HG03280 (cell line): ENCODE results near the gene VIPR2.
"Not testable (repeated sequence)": the region's sequence is repeated elsewhere in the genome, so short reads cannot be mapped to it uniquely, and the experiment has no call there.

ENCODE experiments used
- ATAC-seq: cut with Tn5 transposase; IDR thresholded peaks from one replicate; pipeline ENCODE4 v1.9.1; 2021; ENCODE audit warnings: mild to moderate bottlenecking, moderate library complexity; ENCODE audit not compliant: unreplicated experiment

VIPR2 gene

DNA sequence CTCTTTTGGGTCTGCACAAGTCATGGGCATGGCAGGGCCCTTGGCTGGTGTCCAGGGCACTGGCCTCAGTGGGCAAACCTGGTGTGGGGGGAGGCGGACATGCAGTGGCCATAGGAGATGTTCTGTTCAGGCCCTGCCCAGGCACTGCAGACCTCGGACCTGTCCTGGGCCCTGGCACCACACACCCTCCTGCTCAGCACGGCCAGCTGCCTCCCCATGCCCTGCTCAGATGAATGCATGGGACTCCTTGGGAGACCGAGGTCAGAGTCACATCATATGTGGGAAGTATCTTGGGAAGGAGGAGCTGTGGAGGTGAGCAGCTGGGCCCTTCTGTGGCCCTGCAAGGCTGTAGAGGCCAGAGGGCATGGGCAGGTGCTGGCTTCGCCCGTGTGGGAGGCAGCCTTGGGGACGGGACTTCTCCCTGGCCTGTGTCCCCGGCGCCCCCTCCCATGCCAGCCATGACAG is 130.8 kb downstream of the VIPR2 start:
- no peak for ATAC-seq

DNA sequence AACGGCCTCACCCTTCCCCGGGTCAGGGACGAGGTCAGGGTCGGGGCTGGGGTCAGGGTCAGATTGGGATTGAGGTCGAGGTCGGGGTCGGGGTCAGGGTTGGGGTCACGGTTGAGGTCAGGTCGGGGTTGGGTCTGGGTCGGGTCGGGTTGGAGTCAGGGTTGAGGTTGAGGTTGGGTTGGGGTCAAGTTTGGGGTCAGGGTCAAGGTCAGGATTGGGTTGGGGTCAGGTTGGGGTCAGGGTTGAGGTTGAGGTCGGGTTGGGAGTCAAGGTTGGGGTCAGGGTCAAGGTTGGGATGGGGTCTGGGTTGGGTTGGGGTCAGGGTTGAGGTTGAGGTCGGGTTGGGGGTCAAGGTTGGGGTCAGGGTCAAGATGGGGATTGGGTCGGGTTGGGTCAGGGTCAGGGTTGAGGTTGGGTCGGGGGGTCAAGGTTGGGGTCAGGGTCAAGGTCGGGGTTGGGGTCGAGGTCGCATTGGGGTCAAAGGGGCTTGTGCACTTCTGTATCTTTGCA is 131.4 kb downstream of the VIPR2 start:
- no peak for ATAC-seq

DNA sequence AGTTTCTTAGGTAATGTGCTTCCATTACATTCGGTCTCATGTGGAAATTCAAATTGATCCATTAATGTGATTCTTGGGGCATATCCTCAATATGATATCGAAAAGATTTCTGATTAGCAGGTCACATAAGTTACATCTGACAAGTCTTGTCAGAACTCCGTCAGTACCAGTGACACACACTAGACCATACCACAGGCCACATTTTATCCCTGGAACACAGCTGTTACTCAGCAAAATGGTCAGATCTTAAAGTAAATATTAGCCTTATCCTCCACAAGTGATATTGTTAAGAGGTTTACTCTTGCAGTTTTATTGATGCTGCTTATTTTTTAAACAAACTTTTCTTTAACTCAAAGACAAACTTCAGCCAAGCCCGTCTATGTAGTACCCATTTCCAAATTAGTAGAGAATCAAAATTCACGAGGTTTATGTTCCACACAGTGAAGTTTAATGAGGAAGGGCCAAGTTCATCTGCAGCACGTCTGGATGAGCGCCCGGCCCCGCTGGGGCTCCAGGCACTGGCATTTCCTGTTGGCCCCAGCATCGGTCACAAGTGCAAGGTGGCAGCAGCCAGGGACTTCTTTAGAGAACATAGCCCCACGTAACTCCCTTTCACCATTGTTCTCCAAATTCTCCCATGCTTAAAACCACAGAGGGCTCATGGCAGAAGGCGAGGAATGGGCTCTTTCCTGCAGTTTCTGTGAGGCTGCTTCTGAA is 132.2 kb downstream of the VIPR2 start:
- ATAC-seq: no peak

DNA sequence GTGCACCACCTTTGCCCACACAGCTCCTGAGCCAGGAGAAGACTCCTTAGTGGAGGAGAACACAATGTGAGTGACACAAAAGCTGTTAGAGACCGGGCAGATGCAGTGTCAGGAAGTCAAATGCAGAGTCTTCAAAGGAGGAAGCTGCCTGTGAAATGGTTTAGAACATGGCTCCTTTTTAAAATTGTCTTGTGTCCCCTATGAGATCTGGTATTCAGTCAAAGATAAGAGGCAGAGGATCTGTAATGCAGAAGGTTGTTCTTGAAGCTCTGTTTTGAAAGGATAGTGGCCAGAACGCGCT is 133.0 kb downstream of the VIPR2 start:
- no peak for ATAC-seq

DNA sequence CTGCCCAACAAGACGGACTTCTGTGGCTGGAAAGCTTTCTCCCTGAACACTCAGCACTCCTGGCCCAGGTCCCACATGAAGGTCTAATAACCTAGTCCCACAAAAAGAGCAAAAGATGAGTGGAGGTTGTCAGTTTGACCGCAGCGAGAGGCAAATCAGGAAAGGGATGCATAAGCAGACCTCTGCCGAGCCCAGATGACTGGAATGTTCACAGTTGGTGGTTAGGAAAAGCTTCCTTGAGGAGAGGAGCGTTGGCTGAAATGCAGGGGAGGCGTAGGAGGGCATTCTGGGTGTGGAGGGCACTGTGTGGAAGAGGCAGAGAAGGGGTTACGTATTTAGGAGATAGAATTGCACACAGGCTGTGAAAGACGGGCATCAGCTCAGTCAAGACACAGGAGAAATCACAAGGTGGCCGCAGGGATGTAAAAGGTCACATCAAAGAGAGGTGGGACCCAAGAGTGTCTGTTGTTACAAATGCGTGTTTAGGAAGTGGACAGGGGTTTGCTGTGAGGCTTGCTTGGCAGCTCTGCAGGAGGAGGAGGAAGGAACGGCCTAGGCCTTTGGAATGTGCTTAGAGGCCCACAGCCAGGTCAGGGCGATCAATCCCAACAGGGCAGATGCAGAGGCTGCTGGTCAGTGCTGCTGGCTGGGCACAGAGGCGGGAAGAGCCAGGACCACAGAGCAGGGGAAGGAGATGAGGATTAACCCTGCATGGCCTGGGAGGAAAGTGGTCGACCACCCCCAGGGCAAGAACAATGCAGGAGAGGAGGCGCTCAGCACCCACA is 133.5 kb downstream of the VIPR2 start:
- ATAC-seq: no peak

DNA sequence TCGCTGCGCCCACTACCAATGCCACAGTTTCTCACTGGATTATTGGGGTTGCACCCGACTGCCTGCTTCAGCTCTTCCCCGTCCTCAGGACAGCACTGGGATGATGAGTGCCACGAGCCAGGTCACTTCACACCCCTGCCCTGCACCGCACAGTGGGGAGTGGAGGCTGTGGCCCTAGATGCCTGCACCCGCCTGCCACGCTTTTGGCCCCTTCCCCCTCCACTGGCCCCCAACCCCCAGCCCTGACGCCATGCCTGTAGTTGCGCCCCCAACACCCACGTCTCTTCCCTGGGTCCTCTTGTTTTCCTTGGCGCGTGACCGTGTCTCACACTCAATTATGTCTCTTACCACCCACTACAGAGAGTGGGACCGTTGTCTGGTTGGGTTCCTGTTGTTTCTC is 134.3 kb downstream of the VIPR2 start:
- ATAC-seq: no peak

DNA sequence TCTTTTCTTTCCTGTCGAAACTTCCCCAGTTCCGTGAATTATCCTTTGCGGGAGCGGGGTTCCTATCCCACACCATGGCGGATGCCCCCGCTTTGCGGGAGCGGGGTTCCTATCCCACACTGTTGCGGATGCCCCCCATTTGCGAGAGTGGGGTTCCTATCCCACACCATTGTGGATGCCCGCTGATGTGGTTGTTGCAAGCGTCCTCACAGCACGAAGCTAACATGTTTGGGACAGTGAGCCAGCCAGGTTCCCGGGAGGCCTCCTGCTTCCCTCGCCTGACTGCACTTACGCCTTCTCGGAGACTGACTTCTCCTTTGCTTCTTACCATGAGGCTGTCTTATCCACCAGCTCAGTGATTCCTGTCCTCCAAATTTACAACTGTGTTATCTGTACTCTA is 134.7 kb downstream of the VIPR2 start:
- no peak for ATAC-seq

DNA sequence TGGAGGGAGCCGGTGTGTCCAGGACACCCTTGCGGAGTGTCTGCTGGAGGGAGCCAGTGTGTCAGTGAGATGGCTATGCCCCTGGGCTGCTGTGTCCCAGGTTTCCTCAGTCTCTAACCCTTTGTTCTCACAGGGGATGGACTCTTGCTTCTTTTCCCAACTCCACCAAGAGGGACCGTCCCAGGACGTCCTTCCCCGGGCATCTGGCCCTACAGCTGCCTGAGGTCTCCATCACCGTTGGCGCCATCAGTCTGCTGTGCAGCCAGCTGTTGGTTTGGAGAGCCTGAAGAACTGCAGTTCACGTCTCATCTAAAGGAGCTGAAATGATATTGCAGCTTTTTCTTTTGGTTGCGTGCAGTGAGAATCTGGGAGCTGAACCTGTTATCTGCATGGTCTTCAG is 136.2 kb downstream of the VIPR2 start:
- no peak for ATAC-seq

DNA sequence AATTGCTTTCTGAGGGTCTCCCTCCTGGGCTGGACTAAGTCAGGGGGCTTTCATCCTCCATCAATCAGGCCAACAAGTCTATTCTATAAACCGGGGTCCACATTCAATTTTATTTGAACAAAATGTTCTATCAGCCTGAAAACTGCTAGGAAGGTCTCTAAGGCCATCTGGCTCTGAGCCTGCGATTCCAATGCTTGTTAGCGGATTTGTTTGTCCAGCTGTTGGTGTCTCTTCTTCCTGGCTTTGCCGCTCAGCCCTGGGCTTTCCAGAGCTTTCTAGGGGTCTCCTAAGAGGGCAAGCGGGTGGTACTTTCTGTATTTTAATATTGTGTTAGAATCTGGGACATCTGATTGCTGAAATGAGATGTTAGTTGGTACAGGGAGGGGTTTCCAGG is 136.7 kb downstream of the VIPR2 start:
- no peak for ATAC-seq

DNA sequence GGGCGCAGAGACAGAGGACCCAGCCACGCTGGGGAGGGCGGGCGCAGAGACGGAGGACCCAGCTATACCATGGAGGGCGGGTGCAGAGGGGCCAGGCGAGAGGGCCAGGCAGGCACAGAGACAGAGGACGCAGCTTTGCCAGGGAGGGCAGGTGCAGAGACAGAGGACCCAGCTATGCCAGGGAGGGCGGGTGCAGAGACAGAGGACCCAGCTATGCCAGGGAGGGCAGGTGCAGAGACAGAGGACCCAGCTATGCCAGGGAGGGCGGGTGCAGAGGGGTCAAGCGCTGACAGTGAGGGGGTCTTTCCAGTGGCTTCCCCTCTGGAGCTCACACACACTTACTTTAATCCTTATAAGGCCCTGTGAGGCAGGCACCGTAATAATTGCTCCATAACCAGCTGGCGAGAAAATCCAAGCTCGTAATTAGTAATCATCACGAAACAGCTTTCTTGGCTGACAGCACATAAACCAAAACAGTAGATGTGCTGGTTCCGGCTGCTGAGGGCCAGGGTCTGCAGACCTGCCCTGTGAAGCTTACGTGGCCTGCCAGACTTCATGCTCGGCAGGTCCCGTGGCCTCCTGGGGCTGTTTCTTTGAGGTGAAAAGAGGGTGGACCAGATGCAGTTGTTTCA is 137.2 kb downstream of the VIPR2 start:
- no peak for ATAC-seq

DNA sequence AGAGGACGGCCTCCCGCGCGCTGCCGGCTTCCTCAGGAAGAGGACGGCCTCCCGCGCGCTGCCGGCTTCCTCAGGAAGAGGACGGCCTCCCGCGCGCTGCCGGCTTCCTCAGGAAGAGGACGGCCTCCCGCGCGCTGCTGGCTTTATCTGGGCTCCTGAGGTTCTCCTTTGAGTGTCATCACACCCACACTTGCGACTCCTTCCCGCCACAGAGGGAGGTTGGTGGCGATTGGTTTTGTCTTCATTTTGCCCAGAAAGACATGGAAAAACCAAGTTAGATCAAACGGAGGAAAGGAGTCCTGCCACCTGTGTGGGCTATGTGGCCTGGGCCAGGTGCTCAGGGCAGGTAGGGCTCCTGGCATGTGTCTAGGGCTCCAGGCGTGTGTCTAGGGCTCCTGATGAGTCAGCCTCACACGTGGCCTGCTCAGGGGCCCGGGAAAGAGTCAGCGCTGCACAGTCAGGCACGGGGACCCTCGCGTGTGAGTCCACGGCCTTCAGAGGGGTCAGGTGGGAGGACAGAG is 138.0 kb downstream of the VIPR2 start:
- no peak for ATAC-seq

DNA sequence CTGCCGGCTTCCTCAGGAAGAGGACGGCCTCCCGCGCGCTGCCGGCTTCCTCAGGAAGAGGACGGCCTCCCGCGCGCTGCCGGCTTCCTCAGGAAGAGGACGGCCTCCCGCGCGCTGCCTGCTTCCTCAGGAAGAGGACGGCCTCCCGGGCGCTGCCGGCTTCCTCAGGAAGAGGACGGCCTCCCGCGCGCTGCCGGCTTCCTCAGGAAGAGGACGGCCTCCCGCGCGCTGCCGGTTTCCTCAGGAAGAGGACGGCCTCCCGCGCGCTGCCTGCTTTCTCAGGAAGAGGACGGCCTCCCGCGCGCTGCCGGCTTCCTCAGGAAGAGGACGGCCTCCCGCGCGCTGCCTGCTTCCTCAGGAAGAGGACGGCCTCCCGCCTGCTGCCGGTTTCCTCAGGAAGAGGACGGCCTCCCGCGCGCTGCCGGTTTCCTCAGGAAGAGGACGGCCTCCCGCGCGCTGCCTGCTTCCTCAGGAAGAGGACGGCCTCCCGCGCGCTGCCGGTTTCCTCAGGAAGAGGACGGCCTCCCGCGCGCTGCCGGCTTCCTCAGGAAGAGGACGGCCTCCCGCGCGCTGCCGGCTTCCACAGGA is 138.6 kb downstream of the VIPR2 start:
- not testable (repeated sequence) for ATAC-seq

DNA sequence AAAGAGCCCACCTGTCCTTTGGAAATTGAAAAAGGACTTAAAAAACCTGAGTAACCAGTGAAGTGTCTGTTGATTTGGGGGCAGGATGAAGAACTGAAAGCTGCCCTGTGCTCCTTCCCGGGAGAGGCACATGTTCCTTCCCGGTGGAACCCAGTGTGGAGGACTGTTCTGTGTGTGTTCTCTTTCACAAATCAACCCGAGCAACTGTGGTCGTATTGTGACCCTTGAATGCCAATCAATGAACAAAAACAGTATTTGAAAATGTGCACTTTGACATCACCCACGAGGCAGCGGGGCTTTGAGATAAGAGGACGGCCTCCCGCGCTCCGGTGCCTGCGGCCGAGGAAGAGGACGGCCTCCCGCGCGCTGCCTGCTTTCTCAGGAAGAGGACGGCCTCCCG is 139.0 kb downstream of the VIPR2 start:
- ATAC-seq: no peak

DNA sequence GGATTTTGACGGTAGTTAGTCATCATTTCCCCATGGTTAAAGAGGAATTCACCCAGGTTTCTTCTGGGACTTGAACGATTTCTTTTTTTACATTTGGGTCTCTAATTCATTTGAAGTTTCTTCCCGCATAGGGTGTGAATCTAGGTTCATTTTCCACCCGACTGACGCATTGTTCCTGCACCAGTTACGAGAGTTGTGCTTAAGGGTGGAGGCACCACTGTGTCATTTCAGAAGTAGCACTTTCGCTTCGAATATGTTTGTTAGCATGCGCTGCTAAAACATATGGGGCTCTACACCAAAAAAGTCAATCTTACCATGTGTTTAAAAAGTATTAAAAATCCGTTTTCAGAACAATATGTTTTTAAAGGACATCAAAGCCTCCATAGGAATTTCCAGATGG is 140.3 kb downstream of the VIPR2 start:
- no peak for ATAC-seq

DNA sequence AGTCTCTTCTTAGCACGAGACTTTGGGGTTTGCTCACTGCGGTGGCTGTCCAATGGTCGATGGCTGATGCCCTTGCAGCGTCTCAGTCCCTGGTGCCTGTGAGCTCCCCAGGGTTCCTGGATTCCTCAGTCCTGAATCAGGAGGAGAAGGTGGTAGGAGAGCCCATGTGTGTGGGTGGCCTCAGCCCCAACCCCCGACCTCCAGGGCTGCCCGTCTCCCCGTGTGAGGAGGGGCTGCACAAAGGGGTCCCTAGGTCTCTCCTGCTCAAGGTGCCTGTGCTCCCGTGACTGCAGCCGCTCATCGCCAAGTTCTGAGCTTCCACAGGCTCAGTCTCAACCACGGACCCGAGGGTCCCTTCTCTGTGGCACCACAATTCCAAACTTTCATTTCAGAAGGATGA is 142.9 kb downstream of the VIPR2 start:
- ATAC-seq: no peak

DNA sequence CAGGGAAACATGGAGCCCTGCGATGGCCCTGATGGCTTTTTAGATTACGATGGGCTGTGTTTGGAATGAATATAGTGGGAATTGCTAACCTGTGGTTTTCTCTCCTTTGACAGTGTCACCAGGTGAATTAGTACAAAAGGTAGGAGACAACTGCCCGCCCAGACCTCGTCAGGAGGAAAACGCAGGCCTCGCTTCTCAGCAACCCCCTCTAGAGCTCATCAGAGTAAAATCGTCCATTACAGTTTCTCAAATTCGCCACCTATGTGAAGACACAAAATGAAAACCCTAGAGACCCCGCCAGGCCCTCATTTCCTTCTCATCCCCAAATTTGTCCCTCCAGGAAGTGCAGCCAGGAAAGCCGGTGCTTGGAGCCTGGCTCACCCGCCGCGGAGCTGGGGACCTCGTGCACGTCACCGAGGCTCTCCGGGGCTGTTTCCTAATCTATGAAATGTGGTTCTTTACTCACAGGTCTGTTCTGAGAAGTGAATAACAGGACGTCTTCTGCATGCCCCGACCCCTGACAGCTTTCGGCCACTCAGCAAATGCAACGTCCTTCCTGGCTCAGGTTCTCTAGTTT is 143.7 kb downstream of the VIPR2 start:
- ATAC-seq: no peak

DNA sequence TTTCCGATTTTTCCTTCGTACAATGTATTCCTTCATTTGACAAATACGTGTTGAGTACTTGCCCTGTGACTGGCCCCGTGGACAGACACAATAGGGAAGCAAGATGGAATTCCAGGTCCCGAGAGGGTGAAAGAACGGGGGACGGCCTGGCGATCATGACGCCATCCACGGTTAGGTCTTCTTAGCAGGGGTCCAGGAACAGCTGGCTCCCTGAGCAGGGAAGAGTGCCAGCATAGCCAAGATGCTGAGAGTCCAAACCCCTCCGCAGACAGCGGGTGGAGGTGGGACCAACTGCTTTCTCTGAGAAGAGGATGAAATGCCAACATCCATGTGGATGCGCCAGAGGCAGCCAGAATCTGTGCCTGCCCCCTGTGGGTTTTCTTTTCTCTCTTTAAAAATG is 144.6 kb downstream of the VIPR2 start:
- ATAC-seq: no peak

DNA sequence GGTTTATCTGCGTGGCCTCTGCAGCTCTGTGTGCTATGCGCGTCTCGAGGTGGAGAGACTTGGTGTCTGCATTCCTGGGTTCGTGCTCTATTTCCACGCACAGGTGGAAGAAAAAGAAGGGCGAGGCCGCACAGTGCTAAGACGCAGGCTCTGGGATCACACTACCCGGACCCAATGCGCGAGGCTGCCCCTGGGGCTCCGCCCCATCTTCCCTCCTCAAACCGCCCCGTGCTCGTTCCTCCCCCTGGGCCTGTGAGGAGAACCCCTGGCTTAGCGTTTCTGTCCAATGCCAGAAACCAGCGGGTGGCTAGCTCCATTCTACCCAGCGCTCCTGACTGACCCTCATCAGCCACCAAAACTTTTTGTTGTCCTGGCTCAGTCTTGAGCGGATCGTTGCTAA is 145.2 kb downstream of the VIPR2 start:
- no peak for ATAC-seq

DNA sequence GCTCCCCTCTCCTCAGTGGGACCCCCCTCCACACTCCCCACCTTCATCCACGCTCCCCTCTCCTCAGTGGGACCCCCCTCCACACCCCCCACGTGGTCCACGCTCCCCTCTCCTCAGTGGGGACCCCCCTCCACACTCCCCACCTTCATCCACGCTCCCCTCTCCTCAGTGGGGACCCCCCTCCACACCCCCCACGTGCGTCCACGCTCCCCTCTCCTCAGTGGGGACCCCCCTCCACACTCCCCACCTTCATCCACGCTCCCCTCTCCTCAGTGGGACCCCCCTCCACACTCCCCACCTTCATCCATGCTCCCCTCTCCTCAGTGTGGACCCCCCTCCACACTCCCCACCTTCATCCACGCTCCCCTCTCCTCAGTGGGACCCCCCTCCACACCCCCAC is 146.4 kb downstream of the VIPR2 start:
- ATAC-seq: not testable (repeated sequence)

DNA sequence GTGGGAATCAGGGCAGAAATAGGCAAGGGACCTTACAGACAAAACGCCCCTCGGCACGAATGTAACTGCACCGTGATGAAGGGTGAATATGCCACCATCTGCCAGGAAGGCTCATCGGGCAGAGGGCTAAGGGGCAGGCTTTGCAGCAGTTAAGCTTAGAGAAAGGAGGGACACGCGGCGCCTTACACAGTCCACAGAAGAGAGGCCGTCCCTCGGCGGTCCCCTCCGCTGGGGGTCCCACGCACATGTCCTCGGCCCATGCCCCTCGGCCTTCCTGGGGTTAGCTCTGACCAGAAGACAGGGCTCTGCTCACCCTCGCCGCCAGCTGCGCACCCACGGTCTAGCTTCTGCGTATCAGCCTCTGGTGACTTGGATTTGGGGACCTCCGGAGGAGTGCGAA is 147.2 kb downstream of the VIPR2 start:
- no peak for ATAC-seq

DNA sequence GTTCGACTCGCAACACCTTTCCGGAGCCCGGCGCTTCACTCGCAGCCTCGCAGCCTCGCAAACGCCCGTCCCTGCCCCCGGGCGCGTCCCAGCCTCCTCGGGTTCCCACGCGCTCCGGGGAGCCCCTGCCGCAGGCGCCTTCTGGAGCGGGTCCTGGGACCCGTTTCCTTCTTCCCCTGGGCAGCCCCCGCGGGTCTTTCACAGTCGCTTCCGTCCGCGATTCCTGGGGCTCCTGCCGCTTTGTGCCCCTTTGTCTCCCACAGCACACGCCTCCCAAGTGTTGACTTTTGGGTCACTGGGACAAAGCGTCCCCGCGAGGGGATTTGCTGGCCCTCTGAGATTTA is 147.6 kb downstream of the VIPR2 start:
- no peak for ATAC-seq
